Measurements from ENCODE around the gene SLCO2A1. TPM values are rescaled to one million over a fixed set of nuclear protein-coding genes. Genes with fewer than 3 reads are reported as not detected.

Gene SLCO2A1
- polyA plus RNA-seq, 1 experiment: 5.4 TPM

DNA sequence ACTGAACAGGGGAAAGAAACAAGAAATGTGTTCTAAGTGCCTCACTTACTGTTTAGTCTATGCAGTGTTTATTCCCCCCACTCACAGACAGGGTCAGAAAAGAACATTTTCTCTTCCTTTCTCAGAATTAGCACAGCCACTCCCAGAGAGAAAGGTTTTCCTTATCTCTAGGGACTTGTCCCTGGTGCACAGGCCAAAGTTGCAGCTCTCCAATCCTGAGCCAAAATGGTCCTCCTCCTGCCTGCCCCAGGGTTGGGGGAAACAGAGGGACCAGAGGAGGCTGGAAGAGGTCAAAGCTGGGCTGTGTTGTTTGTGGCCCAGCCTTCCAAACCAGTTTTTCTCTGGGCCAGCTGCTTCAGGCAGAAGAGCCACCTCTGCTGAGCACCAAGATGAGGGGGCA is 146.1 kb downstream of the SLCO2A1 start:
- ChIA-PET CTCF (interaction anchor here (0.9 to 1.4 kb wide), 3 partner anchors 13 to 43 kb away, joined by 3 read pairs; no protein-coding TSS in a partner anchor), POLR2A (no interaction called here)
- no peak for DNase-seq (ENCODE audit: low read depth)
- H3K27me3 ChIP-seq (ENCODE audit: control insufficient read depth, insufficient read depth, low read length): peaks cover 8% of the 10 kb centered on the region
- TF ChIP-seq CTCF (IDR thresholded peaks at IDR 0.05; ENCODE audit: insufficient read depth, low read depth, low read length): no peak
- no peak overlapping the region for H3K4me3 ChIP-seq (ENCODE audit: low read depth, low read length)
- no peaks in the 10 kb centered on the region for H3K36me3 ChIP-seq (ENCODE audit: control insufficient read depth, insufficient read depth, low read length)

GRCh38 chr3:133882986-133883586 is 146.6 kb downstream of the SLCO2A1 start:
- POLR2A ChIA-PET: no interaction called here
- DNase-seq (ENCODE audit: low read depth): no peak
- Histone ChIP-seq H3K4me3 (ENCODE audit: low read depth, low read length) (no peak overlapping the region), H3K36me3 (ENCODE audit: control insufficient read depth, insufficient read depth, low read length) (no peaks in the 10 kb centered on the region), H3K27me3 (ENCODE audit: control insufficient read depth, insufficient read depth, low read length) (peaks cover 8% of the 10 kb centered on the region)
- no peak for TF ChIP-seq CTCF (IDR thresholded peaks at IDR 0.05; ENCODE audit: insufficient read depth, low read depth, low read length)
- CTCF ChIA-PET: interaction anchor here (0.9 to 1.4 kb wide), 2 partner anchors 14 to 43 kb away, joined by 3 read pairs; no protein-coding TSS in a partner anchor

DNA sequence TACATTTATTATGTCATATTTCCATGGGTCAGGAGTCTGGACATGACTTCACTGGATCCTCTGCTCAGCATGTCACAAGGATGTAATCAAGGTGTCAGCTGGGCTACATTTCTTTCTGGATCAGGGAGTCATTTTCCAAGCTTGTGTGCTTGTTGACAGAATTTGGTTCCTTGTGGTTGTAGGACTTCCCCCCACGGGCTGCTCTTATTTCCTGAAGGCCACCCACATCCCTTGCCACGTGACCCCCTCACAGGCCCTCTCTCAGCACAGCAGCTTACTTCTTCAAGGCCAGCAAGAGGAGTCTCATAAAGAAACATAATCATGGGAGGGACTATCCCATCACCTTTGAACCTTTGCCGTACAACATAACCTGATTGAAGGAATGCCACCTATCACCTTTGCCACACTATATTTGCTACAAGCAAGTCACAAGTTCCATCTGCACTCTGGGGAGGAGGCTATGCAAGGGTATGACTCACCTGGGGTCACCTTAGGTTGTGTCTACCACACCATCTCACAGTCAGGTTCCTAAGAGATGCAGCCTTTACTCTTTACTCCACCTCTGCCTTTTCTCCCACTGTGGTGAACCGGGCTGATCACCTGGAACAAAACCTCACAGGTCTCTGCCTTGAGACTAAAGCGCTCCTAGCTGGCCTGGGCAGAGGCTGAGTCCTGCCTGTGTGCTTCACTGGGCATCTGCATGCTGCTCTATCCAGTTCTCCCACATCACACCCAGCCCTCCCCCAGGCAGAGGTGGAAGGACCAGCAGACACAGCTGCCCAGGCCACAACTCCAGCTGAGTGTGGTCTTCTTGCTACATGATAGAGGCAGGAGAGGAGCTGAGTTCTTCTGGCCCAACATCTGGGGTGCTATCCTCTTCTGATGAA is 147.5 kb downstream of the SLCO2A1 start:
- POLR2A ChIA-PET: no interaction called here
- Histone ChIP-seq H3K36me3 (ENCODE audit: control insufficient read depth, insufficient read depth, low read length) (no peaks in the 10 kb centered on the region), H3K4me3 (ENCODE audit: low read depth, low read length) (no peak overlapping the region), H3K27me3 (ENCODE audit: control insufficient read depth, insufficient read depth, low read length) (peaks cover 9% of the 10 kb centered on the region)
- TF ChIP-seq CTCF (IDR thresholded peaks at IDR 0.05; ENCODE audit: insufficient read depth, low read depth, low read length): no peak
- no peak for DNase-seq (ENCODE audit: low read depth)
- CTCF ChIA-PET: no interaction called here

DNA sequence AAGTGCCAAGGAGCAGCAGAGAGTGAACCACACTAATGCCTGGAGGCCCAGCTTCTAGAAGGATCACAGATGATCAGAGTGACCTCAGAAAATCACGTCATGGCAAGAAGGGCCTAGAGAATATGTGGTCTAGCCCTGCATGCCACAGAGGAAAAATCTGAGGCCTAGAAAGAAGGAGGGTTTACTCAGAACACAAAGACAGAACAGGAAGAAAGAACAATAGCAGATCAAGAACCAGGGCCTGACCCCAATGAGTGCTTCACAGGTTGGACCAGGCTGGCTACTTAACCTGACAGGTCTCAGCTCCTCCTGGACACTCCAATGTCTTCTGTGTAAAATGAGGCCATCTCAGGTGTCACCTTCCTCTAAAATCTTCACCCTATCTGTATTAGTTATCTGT is 148.2 kb downstream of the SLCO2A1 start:
- no peak for TF ChIP-seq CTCF (IDR thresholded peaks at IDR 0.05; ENCODE audit: insufficient read depth, low read depth, low read length)
- Histone ChIP-seq H3K27me3 (ENCODE audit: control insufficient read depth, insufficient read depth, low read length) (peaks cover 11% of the 10 kb centered on the region), H3K36me3 (ENCODE audit: control insufficient read depth, insufficient read depth, low read length) (no peaks in the 10 kb centered on the region), H3K4me3 (ENCODE audit: low read depth, low read length) (no peak overlapping the region)
- ChIA-PET POLR2A (no interaction called here), CTCF (no interaction called here)
- no peak for DNase-seq (ENCODE audit: low read depth)

DNA sequence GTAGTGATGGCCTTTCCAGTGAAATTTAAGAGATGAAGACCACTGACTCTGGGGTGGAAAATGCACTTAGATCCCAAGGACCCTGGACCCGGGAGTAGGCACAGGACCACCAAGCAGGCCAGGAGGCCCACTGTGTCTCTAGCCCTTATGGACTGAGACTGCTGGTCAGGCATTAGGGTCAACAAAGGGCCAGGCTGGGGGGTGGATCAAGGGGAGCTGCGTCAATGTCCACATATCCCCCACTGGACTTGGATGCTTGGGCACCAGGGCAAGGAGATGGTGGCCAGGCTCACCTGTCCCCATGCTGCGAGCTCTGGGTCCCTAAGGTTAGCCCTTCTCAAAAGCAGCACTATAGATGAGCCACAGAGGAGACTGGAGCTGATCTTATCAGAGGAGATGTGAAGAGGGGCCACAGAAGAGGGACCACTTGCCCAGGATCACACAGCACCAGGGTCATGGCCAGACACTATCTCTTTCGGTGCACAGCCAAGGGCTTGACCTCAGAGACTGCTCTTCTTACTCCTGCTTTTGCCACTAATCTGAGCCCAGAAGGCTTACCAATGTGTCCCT is 148.8 kb downstream of the SLCO2A1 start:
- CTCF ChIA-PET: interaction anchor here (1.0 kb wide), 1 partner anchor 10 kb away, joined by 4 read pairs; no protein-coding TSS in a partner anchor

More for the DNA sequence above, 148.8 kb downstream of the SLCO2A1 start:
- Histone ChIP-seq H3K4me3 (ENCODE audit: low read depth, low read length) (no peak overlapping the region), H3K36me3 (ENCODE audit: control insufficient read depth, insufficient read depth, low read length) (no peaks in the 10 kb centered on the region), H3K27me3 (ENCODE audit: control insufficient read depth, insufficient read depth, low read length) (peaks cover 9% of the 10 kb centered on the region)
- no peak for TF ChIP-seq CTCF (IDR thresholded peaks at IDR 0.05; ENCODE audit: insufficient read depth, low read depth, low read length)
- no peak for DNase-seq (ENCODE audit: low read depth)
- POLR2A ChIA-PET: no interaction called here
